ENCODE measurements around the gene ZDHHC14. TPM values are rescaled to one million over a fixed set of nuclear protein-coding genes. Genes with fewer than 3 reads are reported as not detected.

Gene ZDHHC14
- total RNA-seq, 2 experiments from 2014 or later, result 1.7 to 2.5 TPM

GRCh38 chr6:157490611-157491269, 109.8 kb downstream of the ZDHHC14 start:
- CTCF ChIA-PET, result no interaction called here
- H3K27me3 Mint-ChIP-seq, result peaks cover 5% of the 10 kb centered on the region
- no peak for TF ChIP-seq CTCF (IDR thresholded peaks at IDR 0.05)
- no peak for ATAC-seq
- DNase-seq, result no peak
- no peaks in the 10 kb centered on the region for H3K36me3 Mint-ChIP-seq (ENCODE audit: low read depth)
- no peaks in the 10 kb centered on the region for H3K9me3 Mint-ChIP-seq
- no peak overlapping the region for H3K27ac Mint-ChIP-seq
- H3K4me3 Mint-ChIP-seq, result no peak overlapping the region
- POLR2A ChIA-PET, result no interaction called here
- peaks cover 24% of the 10 kb centered on the region for H3K4me1 Mint-ChIP-seq (ENCODE audit: low read depth)
- intact Hi-C loops (cut with micrococcal nuclease), result no loop called here

DNA sequence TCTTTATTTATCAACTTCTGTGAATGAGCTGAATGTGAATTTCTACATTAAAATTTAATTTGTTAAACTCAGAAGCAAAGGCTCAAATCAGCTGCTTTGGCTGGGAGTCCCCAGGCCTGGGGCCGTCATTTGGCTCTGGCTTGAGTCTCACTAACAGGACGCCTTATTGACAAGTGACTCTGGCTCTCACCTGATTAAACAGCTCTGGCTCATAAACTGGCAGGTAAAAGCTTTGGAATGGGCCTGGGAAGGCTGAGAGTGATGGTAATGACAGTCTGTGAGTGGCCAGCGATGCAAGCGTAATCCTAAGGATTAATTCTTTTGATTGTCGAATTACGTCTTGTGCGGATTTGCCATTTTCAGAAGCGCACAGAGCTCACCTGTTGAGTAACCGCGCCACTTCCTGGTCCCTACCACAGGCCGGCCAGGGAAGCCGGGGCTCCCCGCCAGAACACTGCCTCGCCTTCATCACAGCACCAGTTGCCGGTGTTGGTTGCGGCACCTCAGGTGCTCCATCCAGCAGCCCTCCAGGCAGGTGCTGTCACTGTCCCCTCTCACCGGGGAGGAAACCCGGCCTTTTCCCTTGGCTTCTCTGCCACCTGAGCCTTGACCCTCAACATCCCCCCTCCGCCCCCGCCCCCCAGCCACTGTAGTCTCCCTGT, 110.7 kb downstream of the ZDHHC14 start:
- ATAC-seq (no peak), DNase-seq (no peak)
- no peaks in the 10 kb centered on the region for H3K9me3 Mint-ChIP-seq
- intact Hi-C loops (cut with micrococcal nuclease), result no loop called here
- H3K27me3 Mint-ChIP-seq, result peaks cover 5% of the 10 kb centered on the region
- H3K27ac Mint-ChIP-seq, result no peak overlapping the region
- no peak for TF ChIP-seq CTCF (IDR thresholded peaks at IDR 0.05)
- no peaks in the 10 kb centered on the region for H3K36me3 Mint-ChIP-seq (ENCODE audit: low read depth)
- no peak overlapping the region for H3K4me3 Mint-ChIP-seq
- ChIA-PET POLR2A (interaction anchor here (0.7 kb wide), 1 partner anchor 12 kb away, joined by 3 read pairs; no protein-coding TSS in a partner anchor), CTCF (no interaction called here)
- peaks cover 16% of the 10 kb centered on the region for H3K4me1 Mint-ChIP-seq (ENCODE audit: low read depth)

DNA sequence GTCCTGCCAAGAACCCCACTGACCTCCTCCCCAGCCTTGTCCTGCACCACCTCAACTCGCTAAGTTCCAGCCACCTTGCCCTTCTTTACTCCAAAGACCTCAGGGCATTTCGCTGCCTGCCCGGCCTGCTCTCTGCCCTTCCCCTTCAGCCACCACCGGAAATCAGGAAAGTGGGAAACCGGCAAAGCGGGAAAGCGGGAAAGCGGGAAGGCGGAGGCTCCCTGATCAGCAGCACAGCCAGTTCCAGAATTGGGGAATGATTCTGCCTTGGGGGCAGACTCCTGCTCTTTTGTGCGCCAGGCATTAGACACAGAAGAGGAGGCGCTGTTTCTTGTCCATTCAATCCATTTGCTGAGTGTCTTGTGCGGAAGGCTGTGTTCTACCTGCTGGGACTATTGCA, 111.3 kb downstream of the ZDHHC14 start:
- intact Hi-C loops (cut with micrococcal nuclease), result no loop called here
- H3K4me1 Mint-ChIP-seq (ENCODE audit: low read depth), result peaks cover 12% of the 10 kb centered on the region
- peaks cover 5% of the 10 kb centered on the region for H3K27me3 Mint-ChIP-seq
- peaks cover 2% of the 10 kb centered on the region for H3K36me3 Mint-ChIP-seq (ENCODE audit: low read depth)
- no peak for TF ChIP-seq CTCF (IDR thresholded peaks at IDR 0.05)
- ChIA-PET CTCF (no interaction called here), POLR2A (interaction anchor here (0.7 kb wide), 1 partner anchor 12 kb away, joined by 3 read pairs; no protein-coding TSS in a partner anchor)
- no peak for ATAC-seq
- no peak overlapping the region for H3K4me3 Mint-ChIP-seq
- peaks cover 3% of the 10 kb centered on the region for H3K9me3 Mint-ChIP-seq
- no peak overlapping the region for H3K27ac Mint-ChIP-seq
- no peak for DNase-seq

DNA sequence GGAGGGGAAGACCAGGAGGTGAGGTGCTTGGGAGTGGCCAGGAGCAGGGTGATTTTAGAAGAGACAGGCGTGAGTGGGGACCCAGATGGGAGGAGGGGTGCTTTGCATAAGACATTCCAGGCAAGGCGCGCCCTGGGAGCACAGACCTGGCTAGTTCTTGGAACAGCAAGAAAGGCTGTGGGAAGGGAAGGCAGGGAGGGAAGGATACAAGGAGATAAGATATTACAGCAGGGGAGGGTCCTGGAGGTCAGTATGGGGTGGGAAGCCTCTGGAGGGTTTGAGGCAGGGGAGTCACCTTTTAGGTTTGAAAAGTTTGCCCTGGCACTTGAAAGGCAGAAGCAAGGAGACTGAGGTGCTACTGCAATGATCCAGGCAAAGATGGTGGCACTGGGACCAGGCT, 111.8 kb downstream of the ZDHHC14 start:
- ChIA-PET POLR2A (no interaction called here), CTCF (no interaction called here)
- peaks cover 2% of the 10 kb centered on the region for H3K36me3 Mint-ChIP-seq (ENCODE audit: low read depth)
- DNase-seq, result no peak
- H3K9me3 Mint-ChIP-seq, result peaks cover 3% of the 10 kb centered on the region
- H3K27ac Mint-ChIP-seq, result no peak overlapping the region
- no peak for TF ChIP-seq CTCF (IDR thresholded peaks at IDR 0.05)
- no peak overlapping the region for H3K4me3 Mint-ChIP-seq
- intact Hi-C loops (cut with micrococcal nuclease), result no loop called here
- ATAC-seq, result no peak
- peaks cover 5% of the 10 kb centered on the region for H3K27me3 Mint-ChIP-seq
- H3K4me1 Mint-ChIP-seq (ENCODE audit: low read depth), result peaks cover 11% of the 10 kb centered on the region

GRCh38 chr6:157493173-157493572, 112.2 kb downstream of the ZDHHC14 start:
- peaks cover 5% of the 10 kb centered on the region for H3K27me3 Mint-ChIP-seq
- peaks cover 3% of the 10 kb centered on the region for H3K9me3 Mint-ChIP-seq
- no peak for TF ChIP-seq CTCF (IDR thresholded peaks at IDR 0.05)
- DNase-seq, result no peak
- POLR2A ChIA-PET, result no interaction called here
- peaks cover 2% of the 10 kb centered on the region for H3K36me3 Mint-ChIP-seq (ENCODE audit: low read depth)
- H3K4me1 Mint-ChIP-seq (ENCODE audit: low read depth), result peaks cover 14% of the 10 kb centered on the region
- no peak for ATAC-seq
- no peak overlapping the region for H3K27ac Mint-ChIP-seq
- intact Hi-C loops (cut with micrococcal nuclease), result no loop called here
- CTCF ChIA-PET, result no interaction called here
- H3K4me3 Mint-ChIP-seq, result no peak overlapping the region

Measured in activated CD8-positive, alpha-beta T cell treated with anti-CD3 and anti-CD28 coated beads for 36 hours (primary cell).